Activated naive CD8-positive, alpha-beta T cell treated with anti-CD3 and anti-CD28 coated beads, Interleukin-2, amount 50 U/mL, for 24 hours (primary cell): ENCODE measurements around the gene TEN1.

Source experiments
- ATAC-seq: fragments of 150-1000 bp; cut with Tn5 transposase; one replicate; pipeline ENCODE4 v1.10.0; 2021
- DNase-seq: peaks from one replicate; pipeline ENCODE4 v3.0.0; 2021
- H3K27ac Mint-ChIP-seq: one replicate; pipeline ENCODE4 v1.8.0; 2021; ENCODE audit warnings: mild to moderate bottlenecking, mixed read lengths
- H3K27me3 Mint-ChIP-seq: one replicate; pipeline ENCODE4 v1.8.0; 2021; ENCODE audit warnings: mixed read lengths
- H3K36me3 Mint-ChIP-seq: one replicate; pipeline ENCODE4 v1.8.0; 2021; ENCODE audit warnings: low read depth, mixed read lengths
- H3K4me1 Mint-ChIP-seq: one replicate; pipeline ENCODE4 v1.8.0; 2021; ENCODE audit warnings: mixed read lengths
- H3K4me3 Mint-ChIP-seq: one replicate; pipeline ENCODE4 v1.8.0; 2021; ENCODE audit warnings: mild to moderate bottlenecking, moderate library complexity, mixed read lengths
- H3K9me3 Mint-ChIP-seq: one replicate; pipeline ENCODE4 v1.8.0; 2021; ENCODE audit warnings: mixed read lengths

The TEN1 gene

DNA sequence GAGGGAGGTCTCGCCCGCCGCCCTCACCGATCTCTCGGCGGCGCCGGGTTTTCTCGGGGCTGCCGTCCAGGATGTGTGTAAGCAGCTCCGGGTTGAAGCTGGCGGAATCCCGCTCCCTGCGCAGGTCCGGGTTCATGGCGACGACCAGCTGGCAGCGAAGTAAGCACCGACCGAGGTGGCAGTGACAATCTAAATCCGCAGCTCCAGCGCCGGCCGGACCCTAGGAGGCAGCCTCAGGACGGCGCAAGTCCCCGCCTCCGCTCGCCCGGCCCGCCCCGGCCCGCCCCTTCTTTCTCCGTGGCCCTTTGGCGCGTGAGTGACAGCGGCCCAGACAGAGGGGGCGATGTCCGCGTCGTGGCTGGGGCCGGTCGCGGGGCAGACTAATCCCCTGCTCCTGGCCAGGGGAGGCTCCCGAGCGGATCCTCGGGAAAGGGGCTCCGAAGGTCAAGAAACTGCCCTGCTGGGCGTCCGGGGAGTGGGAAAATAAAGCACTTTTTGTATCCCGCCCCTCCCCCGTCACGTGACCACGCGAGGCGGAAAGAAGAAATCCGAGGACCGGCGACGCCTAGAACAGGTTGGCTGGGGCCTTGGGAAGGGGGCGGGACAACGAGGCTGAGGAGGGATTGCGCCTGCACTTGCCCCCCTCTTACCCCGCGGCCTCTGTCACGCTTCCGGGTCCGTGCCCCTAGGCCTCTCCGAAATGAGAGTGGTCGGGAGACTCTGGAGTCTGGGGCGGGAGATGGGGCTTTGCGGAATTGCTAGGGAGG lies at the start of gene TEN1, which contains the start of gene ACOX1:
Gene TEN1, plus strand, starts transcription at position 303 of the 767 bp plus-strand sequence. CDS start 6,953 bp downstream, outside the sequence.
Gene ACOX1, minus strand, starts transcription at position 229 of the 767 bp plus-strand sequence. Its CDS starts 93 bp downstream, at position 136.
- Mint-ChIP-seq H3K27ac (peak within 1 kb of the TSS; percentile 100), H3K27me3 (no peaks in the 10 kb centered on the region), H3K36me3 (peaks cover 6% of the 10 kb centered on the region), H3K4me3 (peak within 1 kb of the TSS; percentile 99), H3K4me1 (peaks cover 51% of the 10 kb centered on the region), H3K9me3 (no peaks in the 10 kb centered on the region)
- ATAC-seq, result peak; percentile 98
- peak; percentile 97 for DNase-seq

DNA sequence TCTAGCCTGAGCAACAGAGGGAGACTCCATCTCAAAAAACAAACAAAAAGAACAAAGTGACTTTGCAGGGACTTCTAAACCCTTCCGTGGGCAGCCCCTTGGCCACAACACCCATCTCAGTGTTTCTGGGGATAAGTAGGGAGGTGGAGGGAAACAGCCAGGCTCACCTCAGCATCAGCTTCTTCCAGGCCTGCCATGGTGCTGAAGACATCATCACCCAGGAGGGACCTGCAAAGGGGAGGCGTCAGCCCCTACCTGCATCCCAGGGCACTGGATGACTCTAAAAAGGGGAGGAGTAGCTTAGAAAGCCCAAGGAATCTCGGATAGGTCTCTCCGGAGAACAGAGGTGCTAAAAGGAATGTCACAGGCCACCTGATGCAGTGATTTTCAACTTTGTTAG lies 48.0 kb upstream of the TEN1 start:
- ATAC-seq, result no peak
- H3K36me3 Mint-ChIP-seq, result peaks cover 4% of the 10 kb centered on the region
- no peaks in the 10 kb centered on the region for H3K4me1 Mint-ChIP-seq
- no peak overlapping the region for H3K27ac Mint-ChIP-seq
- no peaks in the 10 kb centered on the region for H3K27me3 Mint-ChIP-seq
- no peak for DNase-seq
- no peaks in the 10 kb centered on the region for H3K9me3 Mint-ChIP-seq
- H3K4me3 Mint-ChIP-seq, result no peak overlapping the region

- no peaks in the 10 kb centered on the region for H3K9me3 Mint-ChIP-seq
- DNase-seq (no peak), ATAC-seq (no peak)
- H3K27me3 Mint-ChIP-seq, result no peaks in the 10 kb centered on the region
- H3K27ac Mint-ChIP-seq, result no peak overlapping the region
- peaks cover 4% of the 10 kb centered on the region for H3K36me3 Mint-ChIP-seq
- no peaks in the 10 kb centered on the region for H3K4me1 Mint-ChIP-seq
- H3K4me3 Mint-ChIP-seq, result no peak overlapping the region
Observed at GRCh38 chr17:75932852-75933251, 46.2 kb upstream of the TEN1 start.

- H3K27me3 Mint-ChIP-seq, result no peaks in the 10 kb centered on the region
- no peak for ATAC-seq
- no peak for DNase-seq
- no peak overlapping the region for H3K27ac Mint-ChIP-seq
- no peaks in the 10 kb centered on the region for H3K9me3 Mint-ChIP-seq
- H3K4me3 Mint-ChIP-seq, result no peak overlapping the region
- H3K36me3 Mint-ChIP-seq, result peaks cover 2% of the 10 kb centered on the region
- H3K4me1 Mint-ChIP-seq, result no peaks in the 10 kb centered on the region
Observed at GRCh38 chr17:75933808-75934207, 45.2 kb upstream of the TEN1 start.

DNA sequence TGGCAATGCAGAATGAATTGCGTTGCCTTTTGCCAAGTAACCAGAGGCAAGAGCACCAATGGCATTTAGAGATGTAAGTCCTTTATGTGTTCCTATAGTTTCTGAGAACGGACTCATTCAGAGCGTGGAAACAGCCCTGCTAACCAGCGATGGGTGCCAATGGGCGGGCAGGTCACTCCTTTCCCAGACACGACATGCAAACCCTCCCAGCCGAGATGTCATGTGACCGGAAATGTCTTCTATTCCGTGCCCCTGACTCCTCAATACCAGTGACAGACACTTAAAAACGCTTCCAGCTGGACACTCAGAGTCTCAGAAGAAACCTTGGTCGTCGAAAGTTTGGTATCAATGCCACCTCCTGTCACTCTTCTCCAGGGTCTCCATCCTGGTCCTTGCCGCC lies 41.4 kb upstream of the TEN1 start:
- peaks cover 17% of the 10 kb centered on the region for H3K4me1 Mint-ChIP-seq
- DNase-seq (no peak), ATAC-seq (no peak)
- peaks cover 2% of the 10 kb centered on the region for H3K36me3 Mint-ChIP-seq
- H3K27ac Mint-ChIP-seq, result no peak overlapping the region
- no peaks in the 10 kb centered on the region for H3K9me3 Mint-ChIP-seq
- no peak overlapping the region for H3K4me3 Mint-ChIP-seq
- H3K27me3 Mint-ChIP-seq, result no peaks in the 10 kb centered on the region

GRCh38 chr17:75940727-75941441 lies 38.2 kb upstream of the TEN1 start, which contains the start of gene FBF1:
Gene FBF1, minus strand, starts transcription at chr17:75941042. Its CDS starts 2,893 bp downstream, at chr17:75938149.
- Mint-ChIP-seq H3K9me3 (no peaks in the 10 kb centered on the region), H3K27me3 (no peaks in the 10 kb centered on the region), H3K4me3 (peak within 1 kb of the TSS; percentile 91), H3K36me3 (no peaks in the 10 kb centered on the region), H3K4me1 (peaks cover 17% of the 10 kb centered on the region), H3K27ac (peak within 1 kb of the TSS; percentile 84)
- peak; percentile 99 for ATAC-seq
- peak; percentile 90 for DNase-seq

DNA sequence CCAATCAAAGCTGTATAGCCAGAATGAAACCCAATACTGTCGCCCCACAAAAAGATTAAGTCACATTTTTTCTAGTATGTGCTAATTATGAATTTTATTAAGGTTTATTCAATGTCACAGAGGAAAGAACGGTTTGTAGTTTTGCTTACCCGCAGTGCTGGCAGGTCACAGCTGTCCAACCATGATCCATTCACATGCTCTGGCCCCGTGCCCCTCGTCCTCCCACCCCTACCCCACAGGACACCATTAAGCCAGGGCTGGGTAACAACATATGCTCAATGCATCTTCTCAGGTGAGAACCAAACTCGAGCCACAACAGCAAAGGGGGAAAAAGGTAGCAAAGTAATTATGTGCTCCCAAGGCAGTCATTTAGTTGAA lies 37.6 kb upstream of the TEN1 start:
- peak overlapping the region; percentile 58 for H3K27ac Mint-ChIP-seq
- no peaks in the 10 kb centered on the region for H3K27me3 Mint-ChIP-seq
- no peaks in the 10 kb centered on the region for H3K36me3 Mint-ChIP-seq
- peaks cover 17% of the 10 kb centered on the region for H3K4me1 Mint-ChIP-seq
- no peak for DNase-seq
- ATAC-seq, result no peak
- H3K4me3 Mint-ChIP-seq, result peak overlapping the region; percentile 91
- H3K9me3 Mint-ChIP-seq, result no peaks in the 10 kb centered on the region

DNA sequence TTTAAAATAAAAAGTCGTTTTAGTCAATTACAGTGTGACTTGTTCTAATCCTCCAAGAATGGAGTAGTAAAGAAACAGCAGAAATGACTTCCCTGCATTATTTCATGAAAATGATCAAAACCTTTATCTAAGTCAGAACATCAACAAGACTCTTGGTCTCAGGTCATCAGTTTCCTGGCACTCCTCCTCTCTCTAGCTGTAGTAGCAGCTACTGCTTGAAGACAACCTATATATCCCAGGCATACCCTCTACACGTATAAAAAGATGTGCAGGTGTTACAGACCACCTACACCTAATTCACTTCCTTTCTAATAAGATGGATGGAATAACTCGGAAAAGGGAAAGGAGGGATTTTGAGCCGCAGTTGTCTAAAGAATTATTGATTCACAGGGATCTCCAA lies 36.6 kb upstream of the TEN1 start:
- Mint-ChIP-seq H3K27me3 (no peaks in the 10 kb centered on the region), H3K27ac (no peak overlapping the region)

GRCh38 chr17:75943491-75943890 lies 35.5 kb upstream of the TEN1 start:
- no peak overlapping the region for H3K27ac Mint-ChIP-seq
- no peaks in the 10 kb centered on the region for H3K9me3 Mint-ChIP-seq
- no peak overlapping the region for H3K4me3 Mint-ChIP-seq
- DNase-seq, result no peak
- H3K27me3 Mint-ChIP-seq, result no peaks in the 10 kb centered on the region
- ATAC-seq, result no peak
- H3K4me1 Mint-ChIP-seq, result peaks cover 17% of the 10 kb centered on the region
- no peaks in the 10 kb centered on the region for H3K36me3 Mint-ChIP-seq

More for the DNA sequence above, 36.6 kb upstream of the TEN1 start:
- DNase-seq, result no peak
- peaks cover 17% of the 10 kb centered on the region for H3K4me1 Mint-ChIP-seq
- no peaks in the 10 kb centered on the region for H3K9me3 Mint-ChIP-seq
- H3K36me3 Mint-ChIP-seq, result no peaks in the 10 kb centered on the region
- ATAC-seq, result no peak
- H3K4me3 Mint-ChIP-seq, result no peak overlapping the region

GRCh38 chr17:75945211-75945610 lies 33.8 kb upstream of the TEN1 start:
- Mint-ChIP-seq H3K27me3 (no peaks in the 10 kb centered on the region), H3K27ac (no peak overlapping the region), H3K4me3 (no peak overlapping the region), H3K9me3 (no peaks in the 10 kb centered on the region), H3K36me3 (peaks cover 5% of the 10 kb centered on the region), H3K4me1 (peaks cover 12% of the 10 kb centered on the region)
- ATAC-seq (no peak), DNase-seq (no peak)

DNA sequence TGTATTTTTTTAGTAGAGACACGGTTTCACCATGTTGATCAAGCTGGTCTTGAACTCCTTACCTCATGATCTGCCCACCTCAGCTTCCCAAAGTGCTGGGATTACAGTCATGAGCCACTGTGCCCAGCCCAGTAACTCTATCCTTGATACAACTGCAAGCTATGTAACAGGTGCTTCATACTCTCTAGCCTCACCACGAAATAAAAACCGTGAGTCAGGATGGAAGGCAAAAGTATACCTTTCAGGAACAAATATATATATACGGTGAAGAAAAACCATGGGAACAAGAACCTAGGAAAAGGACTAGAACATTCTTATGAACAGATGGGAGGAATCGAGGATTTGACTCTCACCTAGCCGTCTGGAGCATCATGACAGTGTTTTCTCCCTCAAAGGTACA lies 28.6 kb upstream of the TEN1 start:
- DNase-seq, result no peak
- H3K27ac Mint-ChIP-seq, result no peak overlapping the region
- no peak overlapping the region for H3K4me3 Mint-ChIP-seq
- ATAC-seq, result no peak
- no peaks in the 10 kb centered on the region for H3K9me3 Mint-ChIP-seq
- H3K27me3 Mint-ChIP-seq, result no peaks in the 10 kb centered on the region
- no peaks in the 10 kb centered on the region for H3K4me1 Mint-ChIP-seq
- H3K36me3 Mint-ChIP-seq, result peaks cover 21% of the 10 kb centered on the region

DNA sequence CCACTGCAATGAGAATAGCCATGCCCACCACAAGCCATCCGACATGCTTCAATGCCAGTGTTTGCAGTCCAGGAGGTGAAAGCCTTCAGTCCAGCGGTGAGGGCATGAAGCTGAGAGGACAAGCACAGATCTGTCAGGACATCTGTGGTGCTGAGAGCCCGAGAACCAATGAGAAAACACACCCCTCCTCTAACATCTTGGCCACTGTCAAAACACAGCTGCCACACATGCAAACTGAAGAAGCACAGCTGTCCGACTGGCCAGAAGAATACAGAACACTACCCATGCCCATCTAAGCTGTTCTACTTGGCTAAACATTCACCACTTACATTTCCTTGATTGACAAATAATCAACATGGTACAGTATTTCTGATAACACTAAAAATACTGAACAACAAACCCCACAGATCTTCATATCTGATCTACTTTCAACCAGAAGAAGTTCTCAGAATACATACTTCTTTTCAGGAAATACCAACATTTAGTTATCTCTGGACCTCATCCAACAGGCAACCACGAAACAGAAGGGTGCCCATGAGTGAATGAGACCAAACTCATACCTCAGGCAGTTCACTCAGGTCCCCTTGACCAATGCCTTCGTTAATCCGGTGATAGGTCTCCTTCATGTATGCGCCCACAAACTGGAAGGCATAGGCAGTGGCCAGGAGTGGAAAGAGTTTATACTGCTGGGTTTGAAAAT lies 28.0 kb upstream of the TEN1 start:
- Mint-ChIP-seq H3K9me3 (no peaks in the 10 kb centered on the region), H3K27ac (no peak overlapping the region)

GRCh38 chr17:75959051-75959838 lies 19.8 kb upstream of the TEN1 start:
- Mint-ChIP-seq H3K9me3 (no peaks in the 10 kb centered on the region), H3K4me1 (peaks cover 3% of the 10 kb centered on the region), H3K36me3 (peaks cover 9% of the 10 kb centered on the region), H3K27me3 (no peaks in the 10 kb centered on the region), H3K27ac (no peak overlapping the region), H3K4me3 (no peak overlapping the region)
- DNase-seq (no peak), ATAC-seq (no peak)

More for the DNA sequence above, 28.0 kb upstream of the TEN1 start:
- DNase-seq (no peak), ATAC-seq (no peak)
- Mint-ChIP-seq H3K4me1 (no peaks in the 10 kb centered on the region), H3K4me3 (no peak overlapping the region), H3K36me3 (peaks cover 21% of the 10 kb centered on the region), H3K27me3 (no peaks in the 10 kb centered on the region)
